Measurements from ENCODE around the gene SPRY4.
"Not testable (repeated sequence)": the region's sequence is repeated elsewhere in the genome, so short reads cannot be mapped to it uniquely, and the experiment has no call there.

Gene SPRY4

DNA sequence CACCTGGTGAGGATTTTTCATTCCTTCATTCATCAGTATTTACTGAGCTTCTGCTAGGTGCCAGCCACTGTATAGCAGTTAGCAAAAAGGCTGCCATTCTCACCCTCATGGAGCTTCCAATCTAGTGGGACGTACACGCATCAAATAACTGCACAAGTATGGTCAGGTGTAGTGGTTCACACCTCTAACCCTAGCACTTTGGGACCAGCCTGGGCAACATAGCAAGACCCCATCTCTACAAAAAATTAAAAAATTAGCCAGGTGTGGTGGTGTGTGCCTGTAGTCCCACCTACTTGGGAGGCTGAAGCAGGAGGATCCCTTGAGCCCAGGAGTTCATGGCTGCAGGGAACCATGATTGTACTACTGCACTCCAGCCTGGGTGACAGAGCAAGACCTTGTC lies 8.9 kb upstream of the SPRY4 start:
- DNase-seq (ENCODE audit: low read depth), result not testable (repeated sequence)

DNA sequence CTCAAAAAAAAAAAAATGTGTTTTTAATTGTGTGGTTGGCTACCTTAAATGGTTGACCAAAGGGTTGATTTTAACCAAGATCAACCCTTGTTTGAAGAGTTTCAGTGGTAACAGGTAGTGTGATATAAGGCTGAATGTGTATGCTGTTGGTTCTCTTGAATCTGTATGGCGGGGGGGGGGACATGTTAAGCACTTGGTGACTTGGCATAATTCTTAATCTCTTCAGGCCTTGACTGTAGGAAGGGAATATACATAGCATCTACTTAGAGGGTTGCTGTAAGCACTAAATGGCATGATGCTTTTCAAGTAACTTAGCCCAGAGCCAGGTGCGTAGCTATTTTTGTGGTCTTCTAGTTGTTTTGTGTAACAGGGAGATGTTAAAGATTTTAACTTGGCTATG lies 5.6 kb upstream of the SPRY4 start:
- no peak for DNase-seq (ENCODE audit: low read depth)

DNA sequence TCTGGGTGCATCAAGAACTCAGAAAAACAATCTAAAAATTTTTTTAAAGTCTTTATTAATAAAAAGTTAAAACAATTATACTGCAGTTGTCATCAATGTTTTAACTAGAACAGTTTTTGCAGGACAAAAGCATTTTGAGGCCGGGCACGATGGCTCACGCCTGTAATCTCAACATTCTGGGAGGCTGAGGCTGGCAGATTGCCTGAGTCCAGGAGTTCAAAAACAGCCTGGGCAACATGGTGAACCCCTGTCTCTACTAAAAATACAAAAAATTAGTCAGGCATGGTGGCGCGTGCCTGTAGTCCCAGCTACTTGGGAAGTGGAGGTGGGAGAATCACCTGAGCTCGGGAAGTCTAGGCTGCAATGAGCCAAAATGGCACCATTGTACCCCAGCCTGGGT lies 5.2 kb upstream of the SPRY4 start:
- DNase-seq (ENCODE audit: low read depth), result no peak

DNA sequence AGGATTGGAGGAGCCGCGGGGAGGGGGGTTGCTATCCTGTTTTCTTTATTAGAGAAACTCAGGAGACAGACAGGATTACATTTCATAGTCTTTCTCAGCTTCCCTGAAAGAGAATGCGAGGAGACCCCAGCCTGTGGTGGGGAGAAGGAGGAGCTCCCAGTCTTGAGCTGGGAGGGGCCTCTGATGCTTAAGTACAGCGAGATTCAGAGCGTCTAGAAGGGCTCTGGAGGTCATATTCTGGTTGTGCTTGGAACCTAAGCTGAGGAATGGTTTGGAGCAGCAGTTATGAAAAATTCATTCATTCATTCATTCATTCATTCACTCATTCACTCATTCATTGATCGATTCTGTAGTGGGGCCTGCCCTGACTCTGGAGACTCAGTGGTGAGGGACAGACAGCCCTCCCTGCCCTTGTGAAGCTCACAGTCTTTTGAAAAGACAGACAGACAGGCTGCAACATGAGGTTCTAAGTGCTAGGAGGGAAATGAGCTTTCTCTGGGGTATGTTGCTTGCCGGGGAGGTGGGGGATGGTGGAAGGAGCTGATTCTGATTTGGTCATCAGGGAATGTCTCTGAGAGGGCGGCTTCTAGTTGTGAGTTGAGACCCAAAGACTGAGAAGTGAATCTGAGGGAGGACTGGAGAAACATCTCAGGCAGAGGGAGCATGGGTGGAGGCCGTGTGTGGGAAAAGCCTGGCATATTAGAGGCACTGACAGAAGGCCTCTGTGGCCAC lies 2.5 kb upstream of the SPRY4 start:
- peak; percentile 79 for DNase-seq (ENCODE audit: low read depth)

DNA sequence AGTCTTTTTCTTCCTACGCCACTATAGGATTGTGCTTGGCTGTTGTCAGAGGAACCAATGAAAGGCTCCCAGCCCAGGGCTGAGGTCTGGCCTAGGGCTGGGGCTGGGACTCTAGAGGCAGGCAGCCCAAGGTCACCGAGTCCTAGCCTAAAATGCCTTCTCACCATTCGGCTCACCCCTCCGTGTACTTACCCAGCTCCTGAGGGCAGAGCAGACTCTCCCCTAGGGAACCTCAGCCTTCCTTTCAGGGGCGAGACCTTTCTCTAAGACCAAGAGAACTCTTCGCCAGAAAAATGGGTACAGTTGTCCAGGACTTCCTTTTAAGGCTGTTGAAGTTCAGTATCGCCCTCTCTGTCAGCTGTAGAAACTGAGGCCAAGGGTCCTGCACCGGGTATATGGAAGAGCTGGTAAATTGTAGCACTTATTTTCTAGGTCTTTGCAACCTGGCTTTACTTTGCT lies 1.7 kb upstream of the SPRY4 start:
- DNase-seq (ENCODE audit: low read depth), result no peak

GRCh38 chr5:142325725-142326479 lies 1.1 kb upstream of the SPRY4 start:
- peak; percentile 74 for DNase-seq (ENCODE audit: low read depth)

- no peak for DNase-seq (ENCODE audit: low read depth)
Observed at GRCh38 chr5:142324136-142324870, 518 bp downstream of the SPRY4 start.

DNA sequence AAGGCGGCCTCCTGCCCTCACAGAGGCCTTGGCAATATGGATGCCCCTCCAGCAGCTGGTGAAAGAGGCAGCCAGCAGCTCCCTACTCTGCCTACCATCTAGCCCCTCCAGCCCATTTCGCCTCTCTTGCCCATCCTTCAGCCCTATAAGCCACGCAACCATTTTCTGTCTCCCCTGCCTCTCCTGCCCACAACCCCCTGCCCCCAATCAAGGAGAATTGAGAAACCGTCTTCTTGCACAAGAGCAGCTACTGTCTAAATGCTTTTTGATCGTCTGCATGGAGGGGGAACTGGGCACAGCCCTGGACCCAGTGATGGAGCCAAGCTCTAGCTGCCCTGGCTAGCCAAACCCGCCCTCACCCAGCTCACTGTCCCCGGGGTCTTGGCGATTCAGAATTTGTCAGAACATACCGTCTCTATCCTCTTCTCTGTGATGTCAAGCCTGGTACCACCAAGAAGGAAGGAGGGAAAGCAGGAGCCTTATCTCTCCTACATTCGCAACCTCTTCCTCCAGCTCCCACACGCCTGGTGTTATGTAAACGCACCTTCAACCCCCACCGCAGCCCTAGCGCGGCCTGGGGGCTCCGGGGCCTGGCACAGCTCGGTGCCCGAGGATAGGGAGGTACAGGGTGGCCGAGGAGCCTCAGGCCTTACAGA lies 1.2 kb downstream of the SPRY4 start:
- peak; percentile 82 for DNase-seq (ENCODE audit: low read depth)

GRCh38 chr5:142322747-142323479 lies 1.9 kb downstream of the SPRY4 start:
- peak; percentile 66 for DNase-seq (ENCODE audit: low read depth)

GRCh38 chr5:142322403-142322746 lies 2.4 kb downstream of the SPRY4 start:
- DNase-seq (ENCODE audit: low read depth), result no peak

DNA sequence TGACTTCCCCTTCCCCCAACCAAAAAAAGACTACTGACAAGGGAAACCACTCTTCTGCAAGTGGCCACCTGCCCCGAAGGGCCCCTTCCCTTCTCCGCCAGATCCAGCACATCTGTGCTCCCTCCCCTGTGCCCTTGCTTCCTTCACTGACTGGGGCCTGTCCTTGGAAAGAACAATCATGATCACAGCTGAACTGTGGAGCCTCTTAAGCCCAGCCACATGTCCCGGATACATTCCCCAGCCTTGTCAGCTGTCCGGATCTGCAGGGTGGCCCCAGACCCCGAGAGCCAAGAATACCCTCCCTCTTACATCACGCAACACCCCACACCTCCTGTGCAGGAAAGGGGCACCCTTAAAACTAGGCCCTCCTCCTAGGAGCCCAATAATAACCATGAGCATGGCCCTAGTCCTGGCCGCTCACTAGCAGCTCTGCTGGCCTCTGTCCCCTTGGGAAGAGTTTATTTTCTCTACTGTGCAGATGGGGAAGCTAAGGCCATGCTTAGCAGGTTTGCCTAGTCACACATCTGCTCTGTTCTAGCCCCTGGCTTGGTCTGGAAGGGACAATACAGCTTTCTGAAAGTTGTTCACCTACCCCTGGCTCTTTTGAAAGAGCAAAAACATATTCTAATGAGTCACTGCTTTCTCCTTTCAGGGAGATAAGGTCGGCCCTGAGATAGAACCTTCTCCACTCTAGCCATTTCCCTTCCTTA lies 3.8 kb downstream of the SPRY4 start:
- DNase-seq (ENCODE audit: low read depth), result peak; percentile 41

DNA sequence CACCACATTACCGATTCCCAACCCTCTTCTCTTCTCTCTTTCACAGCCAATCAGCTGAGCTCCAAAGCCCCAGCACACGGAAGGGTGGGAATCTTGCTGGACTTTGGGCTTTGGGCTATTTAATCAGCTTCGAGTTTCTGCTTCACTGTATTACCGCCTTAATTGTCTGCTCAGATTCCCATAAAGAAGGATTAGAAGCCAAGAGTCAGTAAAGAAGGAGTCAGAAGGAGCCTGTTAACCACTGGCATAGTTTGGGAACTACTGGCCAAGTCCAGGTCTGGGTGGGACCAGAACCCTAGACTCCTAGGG lies 4.4 kb downstream of the SPRY4 start:
- DNase-seq (ENCODE audit: low read depth), result no peak

DNA sequence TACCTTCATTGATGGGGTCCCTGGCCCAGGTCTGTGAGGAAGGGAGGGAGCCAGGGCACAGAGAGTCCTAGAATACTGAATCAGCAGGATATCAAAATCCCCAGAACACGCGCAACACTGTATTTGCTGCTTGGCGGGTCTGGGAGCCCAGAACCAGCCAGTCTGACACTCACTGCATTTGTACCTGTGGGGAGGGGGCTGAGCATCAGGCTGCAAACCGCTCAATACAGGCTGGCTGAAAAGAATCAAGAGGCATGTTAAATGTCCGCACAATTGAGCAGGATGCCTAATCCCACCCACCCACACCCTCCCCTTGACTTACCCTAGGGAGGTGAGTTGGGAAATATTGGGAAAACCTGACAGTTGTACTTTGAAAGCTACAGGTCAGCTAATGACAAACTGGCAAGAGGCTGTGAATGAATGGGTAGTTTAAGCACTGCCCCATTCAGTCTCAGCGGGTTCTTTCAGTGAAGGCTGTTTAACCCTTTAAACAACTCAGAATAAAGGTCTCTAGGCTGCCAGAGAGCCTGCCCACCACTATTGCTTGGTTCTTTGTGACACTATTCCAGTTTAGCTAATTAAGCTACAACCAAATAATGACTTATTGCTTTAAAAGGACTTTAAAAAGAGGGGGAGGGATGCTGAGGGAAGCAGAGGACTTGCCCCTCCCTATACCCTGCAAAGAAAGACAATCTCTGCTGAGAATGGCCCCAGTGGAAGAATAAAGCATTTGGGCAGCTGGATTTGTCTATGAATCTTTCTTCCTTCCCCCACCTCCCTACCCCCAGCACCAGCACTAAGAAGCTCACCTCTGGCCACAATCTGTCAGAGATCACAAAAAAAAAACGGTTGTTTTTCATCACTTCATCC lies 5.0 kb downstream of the SPRY4 start:
- DNase-seq (ENCODE audit: low read depth), result peak; percentile 41

GRCh38 chr5:142319105-142319504 lies 5.7 kb downstream of the SPRY4 start:
- DNase-seq (ENCODE audit: low read depth), result peak; percentile 52

DNA sequence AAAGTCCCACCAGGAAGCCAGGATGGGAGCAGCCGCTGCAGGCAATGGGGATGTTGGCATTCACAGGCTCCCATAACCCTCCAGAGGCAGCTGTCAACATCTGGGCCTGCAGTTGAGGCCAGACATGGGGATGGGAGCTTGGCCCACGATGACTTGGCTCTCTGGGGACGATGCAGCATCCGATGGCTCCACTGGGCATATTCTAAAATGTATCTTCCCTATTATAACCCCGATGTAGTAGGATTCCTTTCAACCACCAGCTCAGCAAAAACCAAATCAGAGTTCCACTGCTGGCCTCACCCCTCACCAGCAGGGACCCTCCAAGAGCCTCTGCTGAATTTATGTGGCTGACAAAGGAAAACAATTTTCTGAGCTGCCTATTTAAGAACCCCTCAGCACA lies 7.1 kb downstream of the SPRY4 start:
- no peak for DNase-seq (ENCODE audit: low read depth)

DNA sequence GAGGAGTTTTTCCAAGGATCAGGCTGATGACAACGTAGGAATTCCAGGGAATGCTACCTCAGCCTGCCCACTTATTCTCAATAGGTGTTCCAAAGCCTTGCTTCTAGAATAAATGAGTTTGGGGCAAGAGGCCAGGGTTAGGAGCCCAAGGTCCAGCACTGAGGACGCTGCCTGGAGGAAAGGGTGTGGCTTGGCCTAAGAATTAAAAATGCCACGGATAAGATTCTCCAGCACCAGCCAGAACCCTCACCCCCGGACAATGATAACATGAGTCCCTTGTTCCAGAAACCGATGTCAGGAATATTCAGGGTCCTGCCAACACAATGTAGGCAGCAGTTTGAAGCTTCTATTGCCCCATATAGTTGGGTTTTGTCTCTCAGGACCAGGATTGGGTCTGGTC lies 7.6 kb downstream of the SPRY4 start:
- DNase-seq (ENCODE audit: low read depth), result no peak

- DNase-seq (ENCODE audit: low read depth), result no peak
Observed at GRCh38 chr5:142316681-142317080, 8.1 kb downstream of the SPRY4 start.

DNA sequence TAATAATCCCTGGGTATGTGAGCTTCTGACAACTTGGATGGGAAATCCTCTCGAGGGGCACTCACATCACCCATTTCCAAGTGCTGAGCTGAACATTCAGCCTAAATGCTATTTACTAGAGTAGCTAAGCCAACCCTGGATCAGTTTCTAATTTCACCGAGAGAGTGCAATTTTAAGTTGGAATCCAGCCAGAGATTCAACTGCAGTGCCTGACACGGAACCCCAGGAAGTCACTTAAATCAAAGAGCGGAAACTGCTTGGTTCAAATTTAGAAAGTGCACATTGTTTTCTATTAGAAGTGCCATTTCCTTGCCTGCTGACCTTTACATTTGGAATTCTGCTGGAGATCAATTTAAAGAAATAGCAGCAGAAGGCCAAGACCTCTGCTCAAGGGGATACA lies 8.8 kb downstream of the SPRY4 start:
- DNase-seq (ENCODE audit: low read depth), result no peak

GRCh38 chr5:142315096-142315900 lies 9.5 kb downstream of the SPRY4 start:
- DNase-seq (ENCODE audit: low read depth), result no peak
